GM23338 (cell line): Measurements from ENCODE around the gene ULK4. TPM values are rescaled to one million over a fixed set of nuclear protein-coding genes. Genes with fewer than 3 reads are reported as not detected.
A peak's percentile ranks its signal among the peaks of the same experiment; 100 is the strongest.

Source experiments
- ATAC-seq: fragments of 200-7000 bp; cut with Tn5 transposase; 3 replicates; pipeline ENCODE4 v1.9.1; 2020
- DNase-seq: peaks from one replicate; pipeline ENCODE4 v3.0.0-alpha.2; 2015; ENCODE audit warnings: low spot score
- H2AFZ ChIP-seq: fragments of 200-600 bp; sonication (generic); 2 replicates; pipeline ENCODE4 v1.8.0; 2016; ENCODE audit warnings: antibody characterized with exemption, mild to moderate bottlenecking, moderate library complexity
- H3F3A ChIP-seq: fragments of 200-600 bp; sonication (generic); replicated peaks from 2 replicates; pipeline ENCODE4 v1.8.0; 2017; ENCODE audit warnings: antibody characterized with exemption, mixed run types, low read depth
- H3K27ac ChIP-seq: fragments of 200-600 bp; sonication (generic); 2 replicates; pipeline ENCODE4 v1.6.1; 2016; ENCODE audit warnings: low read depth
- H3K27me3 ChIP-seq: fragments of 200-600 bp; sonication (generic); 2 replicates; pipeline ENCODE4 v1.8.0; 2016; ENCODE audit warnings: mild to moderate bottlenecking, mixed run types, moderate library complexity; ENCODE audit not compliant: insufficient read depth
- H3K36me3 ChIP-seq: fragments of 200-600 bp; sonication (generic); 2 replicates; pipeline ENCODE4 v1.8.0; 2016; ENCODE audit warnings: mild to moderate bottlenecking; ENCODE audit not compliant: insufficient read depth
- H3K4me1 ChIP-seq: fragments of 200-600 bp; sonication (generic); 2 replicates; pipeline ENCODE4 v1.8.0; 2016; ENCODE audit warnings: mild to moderate bottlenecking, moderate library complexity; ENCODE audit not compliant: insufficient read depth
- H3K4me2 ChIP-seq: fragments of 200-600 bp; sonication (generic); 2 replicates; pipeline ENCODE4 v1.7.1; 2017; ENCODE audit warnings: mixed run types
- H3K4me3 ChIP-seq: fragments of 200-600 bp; sonication (generic); 2 replicates; pipeline ENCODE4 v1.6.1; 2016; ENCODE audit warnings: mixed run types
- H3K79me2 ChIP-seq: fragments of 200-600 bp; sonication (generic); replicated peaks from 2 replicates; pipeline ENCODE4 v1.8.0; 2017; ENCODE audit warnings: mild to moderate bottlenecking; ENCODE audit not compliant: insufficient read depth
- H3K9me2 ChIP-seq: fragments of 200-600 bp; sonication (generic); 2 replicates; pipeline ENCODE4 v1.8.0; 2017; ENCODE audit not compliant: insufficient read depth
- H4K20me1 ChIP-seq: fragments of 200-600 bp; sonication (generic); replicated peaks from 2 replicates; pipeline ENCODE4 v1.8.0; 2017; ENCODE audit warnings: mild to moderate bottlenecking; ENCODE audit not compliant: insufficient read depth
- H3K27ac Mint-ChIP-seq: 2 replicates; pipeline ENCODE4 v1.8.0; 2020; ENCODE audit warnings: inconsistent platforms, mild to moderate bottlenecking, moderate library complexity, mixed read lengths
- H3K27me3 Mint-ChIP-seq: 3 replicates; pipeline ENCODE4 v1.8.0; 2022; ENCODE audit warnings: low read depth, mild to moderate bottlenecking, moderate library complexity, mixed read lengths, inconsistent platforms; ENCODE audit not compliant: insufficient read depth, poor library complexity
- H3K36me3 Mint-ChIP-seq: 3 replicates; pipeline ENCODE4 v1.8.0; 2021; ENCODE audit warnings: low read depth, mild to moderate bottlenecking, inconsistent platforms, moderate library complexity, mixed read lengths
- H3K4me1 Mint-ChIP-seq: 3 replicates; pipeline ENCODE4 v1.8.0; 2020; ENCODE audit warnings: mild to moderate bottlenecking, inconsistent platforms, mixed read lengths
- H3K4me3 Mint-ChIP-seq: 3 replicates; pipeline ENCODE4 v1.8.0; 2021; ENCODE audit warnings: moderate library complexity, mild to moderate bottlenecking, inconsistent platforms, mixed read lengths
- H3K9me3 Mint-ChIP-seq: 3 replicates; pipeline ENCODE4 v1.8.0; 2020; ENCODE audit warnings: moderate library complexity, mild to moderate bottlenecking, inconsistent platforms, mixed read lengths
- CREB1 ChIP-seq: fragments of 250-450 bp; sonication (Bioruptor Pico); IDR thresholded peaks from 2 replicates; pipeline ENCODE4 v1.5.0; 2020; ENCODE audit warnings: low read depth, mild to moderate bottlenecking, moderate library complexity
- ETS1 ChIP-seq: IDR thresholded peaks from 2 replicates; pipeline ENCODE4 v1.6.1; 2016; ENCODE audit warnings: antibody characterized with exemption
- EZH2phosphoT487 ChIP-seq: fragments of 200-600 bp; sonication (generic); IDR thresholded peaks from one replicate; pipeline ENCODE4 v1.8.1; 2018; ENCODE audit warnings: antibody characterized with exemption; ENCODE audit not compliant: unreplicated experiment
- JUNB ChIP-seq: IDR thresholded peaks from one replicate; pipeline ENCODE4 v1.6.1; 2016; ENCODE audit warnings: antibody characterized with exemption; ENCODE audit not compliant: unreplicated experiment
- NANOG ChIP-seq: IDR thresholded peaks from 2 replicates; pipeline ENCODE4 v1.6.1; 2016; ENCODE audit warnings: antibody characterized with exemption, borderline replicate concordance
- POLR2AphosphoS5 ChIP-seq: IDR thresholded peaks from 2 replicates; pipeline ENCODE4 v1.6.1; 2016; ENCODE audit warnings: antibody characterized with exemption, low read depth
- STAT1 ChIP-seq: IDR thresholded peaks from one replicate; pipeline ENCODE4 v1.6.1; 2016; ENCODE audit warnings: antibody characterized with exemption; ENCODE audit not compliant: unreplicated experiment
- ZNF114 ChIP-seq: fragments of 250-450 bp; sonication (Bioruptor Pico); IDR thresholded peaks from 2 replicates; pipeline ENCODE4 v1.5.0; 2020; ENCODE audit warnings: mild to moderate bottlenecking, moderate library complexity
- ZNF331 ChIP-seq: fragments of 250-450 bp; sonication (Bioruptor Pico); IDR thresholded peaks from 2 replicates; pipeline ENCODE4 v1.5.0; 2020; ENCODE audit warnings: low read depth, mild to moderate bottlenecking, moderate library complexity
- ZNF462 ChIP-seq: fragments of 250-450 bp; sonication (Bioruptor Pico); IDR thresholded peaks from 2 replicates; pipeline ENCODE4 v1.5.0; 2020; ENCODE audit warnings: mild to moderate bottlenecking, moderate library complexity
- polyA plus RNA-seq: library from polyadenylated mRNA; unstranded; fragments of >200 nt; fragmentation: Nextera tagmentation; extraction: Ambion mirVana; gene quantifications from 2 replicates; pipeline ENCODE4 v1.2.1, GENCODE V29; 2016
- total RNA-seq: library from RNA; depleted of rRNA; stranded (reverse); fragments of >200 nt; shearing (Covaris generic); gene quantifications from 2 replicates; pipeline ENCODE4 v1.2.3, GENCODE V29; 2014
- TF ChIP-seq, protein P1 (sequence below), 2 experiments: fragments of 200-600 bp in 1 of 2; sonication (generic) in 1 of 2; conservative IDR thresholded peaks; 2 replicates each; pipeline versions ENCODE4 v1.5.1 to v1.6.1; 2016 to 2017; ENCODE audit warnings: antibody characterized with exemption in 2 of 2, low read depth in 2 of 2, mild to moderate bottlenecking in 2 of 2, moderate library complexity in 1 of 2

Gene ULK4
- total and polyA plus RNA-seq, 2 experiments from 2014 or later = 20.8 to 41.4 TPM

DNA sequence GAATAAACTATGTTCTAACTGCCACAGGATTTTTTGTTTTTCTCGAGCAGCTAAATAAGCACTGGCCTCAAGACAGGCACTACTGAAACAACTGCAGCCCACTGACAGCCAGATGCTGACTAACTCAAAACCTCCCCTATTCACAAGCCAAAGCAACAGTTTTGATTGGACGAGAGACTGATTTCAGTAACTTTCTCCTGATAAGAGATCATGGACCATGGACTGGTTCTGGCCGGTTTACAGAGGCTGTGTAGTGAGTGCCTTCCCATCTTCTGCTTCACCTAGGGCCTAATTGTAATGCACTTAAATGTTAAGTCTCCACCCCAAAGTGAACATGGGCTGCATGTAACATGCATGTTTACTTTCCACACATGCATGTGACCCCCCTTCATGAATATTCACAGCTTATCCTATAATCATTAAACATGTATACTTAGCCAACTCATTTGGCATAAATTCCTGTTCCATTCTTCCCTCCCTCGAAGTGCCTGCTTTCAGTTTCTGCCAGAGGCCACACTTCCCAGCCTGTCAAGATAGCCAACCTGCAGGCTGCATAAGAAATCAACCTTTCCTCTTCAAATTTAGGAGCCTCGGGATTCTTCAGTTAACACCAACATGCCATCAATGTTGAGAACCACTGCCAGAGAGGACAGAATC, 108.2 kb downstream of the ULK4 start:
- Histone ChIP-seq H4K20me1 (no peaks in the 10 kb centered on the region; the same call in 1 of the 2 replicates), H3F3A (no peaks in the 10 kb centered on the region), H2AFZ (no peak overlapping the region), H3K27me3 (no peaks in the 10 kb centered on the region), H3K79me2 (no peaks in the 10 kb centered on the region), H3K4me3 (no peak overlapping the region), H3K4me1 (no peaks in the 10 kb centered on the region), H3K9me2 (no peaks in the 10 kb centered on the region), H3K36me3 (no peaks in the 10 kb centered on the region), H3K4me2 (no peak overlapping the region), H3K27ac (no peak overlapping the region)
- H3K27ac Mint-ChIP-seq = 0 out of 2 replicates have a peak overlapping the region, but pooled peaks have one; percentile 36
- H3K4me3 Mint-ChIP-seq = no peak overlapping the region
- peaks cover 2% of the 10 kb centered on the region for H3K27me3 Mint-ChIP-seq
- no peaks in the 10 kb centered on the region; the same call in 2 of the 3 replicates for H3K9me3 Mint-ChIP-seq
- peaks cover 9% of the 10 kb centered on the region for H3K4me1 Mint-ChIP-seq
- TF ChIP-seq EZH2phosphoT487 (no peak), STAT1 (no peak), ZNF114 (no peak)
- ATAC-seq (no peak), DNase-seq (no peak)
- H3K36me3 Mint-ChIP-seq = peaks cover 8% of the 10 kb centered on the region

- no peak overlapping the region for H2AFZ ChIP-seq
- no peaks in the 10 kb centered on the region for H3K27me3 ChIP-seq
- H3K9me2 ChIP-seq = no peaks in the 10 kb centered on the region
- Mint-ChIP-seq H3K27ac (no peak overlapping the region), H3K36me3 (peaks cover 13% of the 10 kb centered on the region; the same call in 2 of the 3 replicates), H3K4me3 (no peak overlapping the region), H3K27me3 (peaks cover 2% of the 10 kb centered on the region), H3K4me1 (peaks cover 9% of the 10 kb centered on the region), H3K9me3 (peaks cover 9% of the 10 kb centered on the region; the same call in 1 of the 3 replicates)
- H3K4me3 ChIP-seq = no peak overlapping the region
- no peaks in the 10 kb centered on the region for H3K36me3 ChIP-seq
- no peaks in the 10 kb centered on the region for H3F3A ChIP-seq
- H3K4me2 ChIP-seq = no peak overlapping the region
- DNase-seq (no peak), ATAC-seq (no peak)
- no peak overlapping the region for H3K27ac ChIP-seq
- H4K20me1 ChIP-seq = no peaks in the 10 kb centered on the region; the same call in 1 of the 2 replicates
- no peaks in the 10 kb centered on the region for H3K4me1 ChIP-seq
- H3K79me2 ChIP-seq = no peaks in the 10 kb centered on the region
- TF ChIP-seq POLR2AphosphoS5 (no peak), JUNB (no peak), NANOG (no peak), STAT1 (no peak), EZH2phosphoT487 (no peak), ETS1 (no peak), CREB1 (CRISPR knock-in tag) (no peak), ZNF114 (no peak), ZNF462 (no peak), ZNF331 (CRISPR knock-in tag) (no peak)
- TF ChIP-seq, protein P1, sequence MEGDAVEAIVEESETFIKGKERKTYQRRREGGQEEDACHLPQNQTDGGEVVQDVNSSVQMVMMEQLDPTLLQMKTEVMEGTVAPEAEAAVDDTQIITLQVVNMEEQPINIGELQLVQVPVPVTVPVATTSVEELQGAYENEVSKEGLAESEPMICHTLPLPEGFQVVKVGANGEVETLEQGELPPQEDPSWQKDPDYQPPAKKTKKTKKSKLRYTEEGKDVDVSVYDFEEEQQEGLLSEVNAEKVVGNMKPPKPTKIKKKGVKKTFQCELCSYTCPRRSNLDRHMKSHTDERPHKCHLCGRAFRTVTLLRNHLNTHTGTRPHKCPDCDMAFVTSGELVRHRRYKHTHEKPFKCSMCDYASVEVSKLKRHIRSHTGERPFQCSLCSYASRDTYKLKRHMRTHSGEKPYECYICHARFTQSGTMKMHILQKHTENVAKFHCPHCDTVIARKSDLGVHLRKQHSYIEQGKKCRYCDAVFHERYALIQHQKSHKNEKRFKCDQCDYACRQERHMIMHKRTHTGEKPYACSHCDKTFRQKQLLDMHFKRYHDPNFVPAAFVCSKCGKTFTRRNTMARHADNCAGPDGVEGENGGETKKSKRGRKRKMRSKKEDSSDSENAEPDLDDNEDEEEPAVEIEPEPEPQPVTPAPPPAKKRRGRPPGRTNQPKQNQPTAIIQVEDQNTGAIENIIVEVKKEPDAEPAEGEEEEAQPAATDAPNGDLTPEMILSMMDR (conservative IDR thresholded peaks at IDR 0.05; ENCODE audit: low read depth in 2 of 2) = no peak
Observed at GRCh38 chr3:41848753-41849574, 112.9 kb downstream of the ULK4 start.
